Tibial nerve (tissue), 4 donors: ENCODE data around the gene DNM2.
"Not testable (repeated sequence)": the region's sequence is repeated elsewhere in the genome, so short reads cannot be mapped to it uniquely, and the experiment has no call there.

Experiments
- CTCF ChIP-seq, 5 experiments: fragments of 200-600 bp in 3 of 5; fragments of 450-650 bp in 2 of 5; sonication (generic) in 3 of 5; IDR thresholded peaks; one replicate each; pipeline ENCODE4 v1.5.1; 2016 to 2019; ENCODE audit warnings: antibody characterized with exemption in 5 of 5, mild to moderate bottlenecking in 3 of 5, moderate library complexity in 2 of 5
- EP300 ChIP-seq, 2 donors: sonication (generic); formaldehyde crosslinking; IDR thresholded peaks; one replicate each; pipeline ENCODE4 v1.6.1; 2017; ENCODE audit warnings: antibody characterized with exemption in 2 of 2, mild to moderate bottlenecking in 1 of 2

DNA sequence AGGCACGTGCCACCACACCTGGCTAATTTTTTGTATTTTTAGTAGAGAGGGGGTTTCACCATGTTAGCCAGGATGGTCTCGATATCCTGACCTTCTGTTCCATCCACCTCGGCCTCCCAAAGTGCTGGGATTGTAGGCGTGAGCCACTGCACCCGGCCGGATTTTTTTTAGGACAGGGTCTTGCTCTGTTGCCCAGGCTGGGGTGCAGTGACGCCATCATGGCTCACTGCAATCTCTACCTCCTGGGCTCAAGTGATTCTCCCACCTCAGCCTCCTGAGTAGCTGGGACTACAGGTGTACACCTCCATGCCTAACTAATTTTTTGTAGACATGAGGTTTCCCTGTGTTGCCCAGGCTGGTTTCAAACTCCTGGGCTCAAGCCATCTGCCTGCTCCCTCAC, 119.8 kb downstream of the DNM2 start:
- not testable (repeated sequence) for TF ChIP-seq EP300, CTCF (IDR thresholded peaks at IDR 0.05)
